Stomach smooth muscle (tissue), 2 donors: ENCODE measurements around the gene PTGES2.
A peak's percentile ranks its signal among the peaks of the same experiment; 100 is the strongest.

Source experiments
- H3K27ac ChIP-seq: one replicate; pipeline ENCODE4 v1.7.0; 2013; ENCODE audit warnings: mild to moderate bottlenecking, low read length, inconsistent platforms
- H3K27me3 ChIP-seq, 2 donors: one replicate each; pipeline ENCODE4 v1.7.0; 2013; ENCODE audit warnings: low read length in 2 of 2; ENCODE audit not compliant: insufficient read depth in 2 of 2, control insufficient read depth in 1 of 2
- H3K36me3 ChIP-seq, 2 donors: one replicate each; pipeline ENCODE4 v1.7.0; 2013; ENCODE audit warnings: low read length in 2 of 2; ENCODE audit not compliant: control insufficient read depth in 2 of 2, insufficient read depth in 2 of 2
- H3K4me1 ChIP-seq: one replicate; pipeline ENCODE4 v1.7.0; 2013; ENCODE audit warnings: low read length; ENCODE audit not compliant: control insufficient read depth, insufficient read depth
- H3K4me3 ChIP-seq, 2 donors: one replicate each; pipeline ENCODE4 v1.7.0; 2013; ENCODE audit warnings: low read length in 2 of 2
- H3K9ac ChIP-seq, 2 donors: one replicate each; pipeline ENCODE4 v1.7.0; 2013; ENCODE audit warnings: low read length in 2 of 2, mild to moderate bottlenecking in 1 of 2
- H3K9me3 ChIP-seq, 2 donors: one replicate each; pipeline ENCODE4 v1.7.0; 2013; ENCODE audit warnings: low read length in 2 of 2; ENCODE audit not compliant: control insufficient read depth in 2 of 2
- donor health status: healthy.
- donor health status: Pancreatic carcinoma.

PTGES2 gene

DNA sequence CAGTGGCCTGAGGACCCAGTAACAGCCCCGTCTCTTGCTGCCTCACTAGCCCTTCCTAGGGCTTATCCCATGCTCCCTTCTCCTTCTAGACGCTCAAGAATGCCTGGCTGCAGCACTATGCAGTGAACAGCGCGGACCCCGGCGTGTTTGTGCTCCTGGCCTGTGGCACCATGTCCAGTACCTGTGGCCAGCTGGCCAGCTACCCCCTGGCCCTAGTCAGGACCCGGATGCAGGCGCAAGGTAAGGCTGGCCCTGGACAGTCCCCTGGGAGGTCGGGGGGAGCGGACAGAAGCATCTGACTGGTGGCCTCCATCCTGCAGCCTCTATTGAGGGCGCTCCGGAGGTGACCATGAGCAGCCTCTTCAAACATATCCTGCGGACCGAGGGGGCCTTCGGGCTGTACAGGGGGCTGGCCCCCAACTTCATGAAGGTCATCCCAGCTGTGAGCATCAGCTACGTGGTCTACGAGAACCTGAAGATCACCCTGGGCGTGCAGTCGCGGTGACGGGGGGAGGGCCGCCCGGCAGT lies 20.5 kb downstream of the PTGES2 start:
- Histone ChIP-seq H3K9ac (no peak overlapping the region), H3K36me3 (peaks cover 48 to 53% of the 10 kb centered on the region in 2 donors), H3K9me3 (no peaks in the 10 kb centered on the region), H3K27me3 (no peaks in the 10 kb centered on the region), H3K4me1 (peaks cover 5% of the 10 kb centered on the region), H3K4me3 (no peak overlapping the region), H3K27ac (no peak overlapping the region)

DNA sequence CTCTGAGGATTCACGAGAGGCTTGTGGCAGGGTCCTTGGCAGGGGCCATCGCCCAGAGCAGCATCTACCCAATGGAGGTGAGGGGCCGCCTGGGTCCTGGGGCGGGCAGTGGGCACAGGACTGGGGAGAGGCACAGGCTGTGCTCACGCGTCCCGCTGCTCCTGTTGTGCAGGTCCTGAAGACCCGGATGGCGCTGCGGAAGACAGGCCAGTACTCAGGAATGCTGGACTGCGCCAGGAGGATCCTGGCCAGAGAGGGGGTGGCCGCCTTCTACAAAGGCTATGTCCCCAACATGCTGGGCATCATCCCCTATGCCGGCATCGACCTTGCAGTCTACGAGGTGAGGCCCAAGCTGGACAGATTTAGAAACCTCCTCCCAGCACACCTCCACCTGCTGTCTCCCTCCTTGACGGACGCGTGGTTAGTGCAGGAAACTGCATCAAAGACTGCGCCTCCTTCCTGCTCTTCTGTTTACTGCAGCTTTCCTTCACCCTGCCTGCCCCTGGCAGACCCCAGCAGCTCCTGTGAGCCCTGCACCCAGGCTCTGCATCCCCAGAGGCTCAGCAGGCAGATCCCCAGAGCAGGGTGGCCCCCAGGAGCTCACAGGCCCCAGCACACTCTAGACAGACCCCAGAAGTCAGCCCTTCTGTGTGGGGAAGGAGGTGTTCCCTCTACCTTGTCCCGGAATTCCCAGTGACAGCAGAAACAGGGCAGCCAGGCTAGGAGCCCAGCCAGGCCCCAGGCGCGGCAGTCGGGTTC lies 21.2 kb downstream of the PTGES2 start:
- no peak overlapping the region for H3K9ac ChIP-seq
- H3K36me3 ChIP-seq: peaks cover 54 to 57% of the 10 kb centered on the region in 2 donors
- H3K4me1 ChIP-seq: peaks cover 9% of the 10 kb centered on the region
- no peak overlapping the region for H3K27ac ChIP-seq
- no peaks in the 10 kb centered on the region for H3K9me3 ChIP-seq
- no peak overlapping the region for H3K4me3 ChIP-seq
- H3K27me3 ChIP-seq: no peaks in the 10 kb centered on the region

DNA sequence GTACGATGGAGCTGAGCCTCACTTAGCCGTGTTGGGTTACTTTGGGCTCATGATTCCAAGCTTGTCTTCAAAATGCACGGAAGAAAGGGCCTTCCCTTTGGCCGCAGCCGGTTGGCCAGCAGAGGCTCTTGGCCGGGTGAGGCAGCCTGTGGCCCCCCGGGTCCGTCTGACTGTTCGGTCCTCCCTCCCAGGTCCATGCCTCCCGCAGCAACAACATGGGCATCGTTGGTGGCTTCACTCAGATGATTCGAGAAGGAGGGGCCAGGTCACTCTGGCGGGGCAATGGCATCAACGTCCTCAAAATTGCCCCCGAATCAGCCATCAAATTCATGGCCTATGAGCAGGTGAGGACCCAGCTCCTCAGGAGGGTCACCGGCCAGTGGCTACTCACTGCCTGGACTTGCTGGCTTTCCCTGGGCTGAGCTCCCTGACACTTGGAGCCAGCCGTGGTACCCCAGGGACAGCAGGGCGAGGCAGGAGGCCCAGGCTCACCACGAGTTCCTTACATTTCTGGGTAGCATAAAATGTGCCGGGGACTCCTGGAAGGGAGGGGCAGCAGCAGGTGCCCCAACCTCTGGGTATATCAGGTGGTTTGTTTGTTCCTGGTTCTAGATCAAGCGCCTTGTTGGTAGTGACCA lies 21.9 kb downstream of the PTGES2 start:
- no peaks in the 10 kb centered on the region for H3K27me3 ChIP-seq
- peaks cover 12% of the 10 kb centered on the region for H3K4me1 ChIP-seq
- no peak overlapping the region for H3K9ac ChIP-seq
- H3K36me3 ChIP-seq: peaks cover 59 to 62% of the 10 kb centered on the region in 2 donors
- no peak overlapping the region for H3K27ac ChIP-seq
- no peaks in the 10 kb centered on the region for H3K9me3 ChIP-seq
- no peak overlapping the region for H3K4me3 ChIP-seq

DNA sequence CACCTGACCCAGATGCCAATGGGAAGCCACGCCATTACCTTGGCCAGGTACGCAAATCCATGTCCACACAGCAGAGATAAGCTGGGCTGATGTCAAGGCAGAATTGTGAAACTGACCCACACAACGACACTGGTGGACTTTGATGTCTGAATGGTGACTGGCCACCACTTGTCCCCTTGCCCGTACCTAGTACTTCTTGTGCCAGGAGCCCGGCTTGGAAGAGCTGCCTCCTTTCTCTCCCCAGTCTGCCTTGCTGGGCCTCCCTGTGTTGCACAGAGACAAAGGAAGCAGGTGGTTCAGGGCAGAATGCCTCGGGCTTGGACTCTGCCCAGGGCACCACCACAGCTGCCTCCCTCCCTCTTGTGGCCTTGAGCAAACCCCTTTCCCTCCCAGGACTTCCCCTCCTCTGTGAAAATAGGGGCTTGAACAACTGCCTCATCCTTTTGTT lies 23.3 kb downstream of the PTGES2 start:
- no peaks in the 10 kb centered on the region for H3K9me3 ChIP-seq
- H3K9ac ChIP-seq: no peak overlapping the region
- H3K27ac ChIP-seq: no peak overlapping the region
- H3K27me3 ChIP-seq: no peaks in the 10 kb centered on the region
- H3K4me3 ChIP-seq: no peak overlapping the region
- H3K36me3 ChIP-seq: peaks cover 59 to 62% of the 10 kb centered on the region in 2 donors
- peaks cover 25% of the 10 kb centered on the region for H3K4me1 ChIP-seq

DNA sequence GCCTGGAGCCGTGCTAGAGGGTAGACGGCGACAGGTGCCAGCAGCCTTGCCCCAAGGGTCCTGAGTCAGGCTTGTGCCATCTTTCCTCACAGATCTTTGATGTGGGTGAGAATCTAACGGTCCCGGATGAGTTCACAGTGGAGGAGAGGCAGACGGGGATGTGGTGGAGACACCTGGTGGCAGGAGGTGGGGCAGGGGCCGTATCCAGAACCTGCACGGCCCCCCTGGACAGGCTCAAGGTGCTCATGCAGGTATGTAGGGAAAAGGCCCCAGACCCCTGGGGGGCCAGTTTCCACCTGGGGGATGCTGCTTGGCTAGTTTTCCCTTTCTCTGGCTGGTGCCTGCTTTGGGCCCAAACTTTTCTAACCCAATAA lies 24.0 kb downstream of the PTGES2 start:
- Histone ChIP-seq H3K4me1 (peaks cover 31% of the 10 kb centered on the region), H3K9me3 (no peaks in the 10 kb centered on the region), H3K27ac (no peak overlapping the region), H3K9ac (no peak overlapping the region), H3K4me3 (no peak overlapping the region), H3K36me3 (peaks cover 59 to 62% of the 10 kb centered on the region in 2 donors), H3K27me3 (no peaks in the 10 kb centered on the region)

DNA sequence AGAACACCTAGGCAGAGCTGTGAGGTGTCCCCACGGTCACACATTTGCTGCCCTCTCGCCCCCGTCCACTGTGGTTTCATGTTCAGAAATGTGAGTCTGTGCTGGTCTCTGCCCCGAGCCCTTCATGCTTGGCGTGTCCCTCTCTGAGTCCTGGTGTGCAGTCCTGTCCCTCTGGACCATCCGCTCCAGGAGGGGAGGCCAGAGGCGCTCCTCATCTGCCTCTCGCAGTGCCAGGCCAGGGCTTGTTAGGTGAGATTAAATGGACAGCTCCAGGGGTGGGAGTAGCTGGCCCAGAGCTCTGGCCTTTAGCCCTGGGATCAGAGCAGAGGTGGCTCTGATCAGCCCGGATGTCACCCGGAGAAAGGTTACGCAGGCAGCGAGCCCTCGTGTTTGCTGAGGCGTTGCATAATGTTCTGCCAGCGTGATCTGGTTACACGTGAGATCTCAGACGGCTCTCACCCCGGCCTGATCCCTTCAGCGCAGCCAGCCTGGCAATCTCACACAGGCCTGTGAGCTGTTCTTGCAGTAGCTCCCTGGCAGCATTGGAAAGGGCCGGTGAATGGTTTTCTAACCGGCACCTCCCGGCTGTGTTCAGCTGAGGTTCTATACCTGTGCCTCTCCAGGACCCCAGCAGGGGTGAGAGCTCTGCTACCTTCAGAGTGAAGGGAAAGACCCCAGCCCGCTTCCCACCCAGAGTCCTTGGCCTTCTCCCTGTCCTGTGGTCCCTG lies 24.5 kb downstream of the PTGES2 start:
- Histone ChIP-seq H3K4me1 (peaks cover 36% of the 10 kb centered on the region), H3K9ac (no peak overlapping the region), H3K9me3 (no peaks in the 10 kb centered on the region), H3K27me3 (no peaks in the 10 kb centered on the region), H3K27ac (no peak overlapping the region), H3K4me3 (no peak overlapping the region), H3K36me3 (peaks cover 57 to 59% of the 10 kb centered on the region in 2 donors)

DNA sequence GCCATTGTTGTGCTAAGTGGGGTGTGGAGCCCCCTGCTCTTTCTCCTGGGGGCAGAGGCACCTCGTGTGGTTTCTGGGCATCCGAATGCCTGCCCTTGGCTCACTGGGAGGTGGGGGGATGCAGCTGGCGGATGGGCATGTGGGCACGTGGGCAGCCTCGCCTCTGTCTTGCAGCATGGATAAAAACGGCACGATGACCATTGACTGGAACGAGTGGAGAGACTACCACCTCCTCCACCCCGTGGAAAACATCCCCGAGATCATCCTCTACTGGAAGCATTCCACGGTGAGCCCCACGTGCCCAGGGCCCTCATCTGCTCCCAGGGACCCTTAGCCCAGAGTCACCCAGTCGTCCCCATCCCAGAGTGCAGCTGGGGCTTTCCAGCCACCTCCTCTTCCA lies 25.3 kb downstream of the PTGES2 start:
- H3K27ac ChIP-seq: no peak overlapping the region
- H3K4me1 ChIP-seq: peaks cover 42% of the 10 kb centered on the region
- peaks cover 49 to 50% of the 10 kb centered on the region in 2 donors for H3K36me3 ChIP-seq
- no peak overlapping the region for H3K9ac ChIP-seq
- H3K27me3 ChIP-seq: no peaks in the 10 kb centered on the region
- H3K4me3 ChIP-seq: no peak overlapping the region
- H3K9me3 ChIP-seq: no peaks in the 10 kb centered on the region

DNA sequence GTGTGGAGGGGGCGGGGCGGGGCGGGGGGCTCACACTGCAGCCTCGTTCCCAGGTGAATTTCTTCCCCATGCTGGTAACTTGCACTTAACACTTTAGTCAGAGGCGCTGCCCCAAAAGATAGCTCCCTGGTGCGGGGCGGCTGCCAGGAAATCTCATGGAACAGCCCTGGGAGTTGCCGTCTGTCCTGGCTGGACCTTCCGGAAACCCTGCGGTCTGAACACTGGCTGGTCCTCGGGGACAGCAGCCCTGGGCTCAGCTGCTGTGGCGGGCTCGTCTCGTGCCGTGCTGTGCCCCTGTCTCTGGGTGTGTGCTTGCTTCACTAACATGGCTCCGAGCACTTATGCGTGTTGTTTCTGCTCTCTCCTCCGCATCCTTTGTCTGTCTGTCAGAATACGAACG lies 25.8 kb downstream of the PTGES2 start:
- Histone ChIP-seq H3K9me3 (no peaks in the 10 kb centered on the region), H3K4me3 (no peak overlapping the region), H3K27me3 (no peaks in the 10 kb centered on the region), H3K4me1 (peaks cover 42% of the 10 kb centered on the region), H3K36me3 (peaks cover 44 to 45% of the 10 kb centered on the region in 2 donors), H3K9ac (no peak overlapping the region), H3K27ac (no peak overlapping the region)

DNA sequence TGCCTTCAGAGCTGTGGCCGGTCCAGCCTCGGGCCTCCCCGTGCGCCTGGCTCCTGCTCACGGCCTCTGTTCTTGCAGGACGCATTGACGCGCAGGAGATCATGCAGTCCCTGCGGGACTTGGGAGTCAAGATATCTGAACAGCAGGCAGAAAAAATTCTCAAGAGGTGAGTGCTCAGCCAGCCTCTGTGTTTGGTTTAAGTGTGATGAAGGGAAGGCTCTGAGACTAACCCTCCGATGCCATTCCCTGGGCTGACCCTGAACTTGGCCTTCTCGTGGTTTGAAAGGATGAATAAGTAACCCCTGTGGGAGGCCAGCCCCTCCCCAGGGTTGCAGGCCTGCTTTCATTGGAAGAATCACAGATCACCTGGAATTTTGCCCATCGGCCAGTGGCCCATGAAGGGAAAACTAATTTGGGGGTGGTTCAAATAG lies 26.3 kb downstream of the PTGES2 start:
- Histone ChIP-seq H3K4me3 (no peak overlapping the region), H3K9me3 (no peaks in the 10 kb centered on the region), H3K36me3 (peaks cover 40 to 41% of the 10 kb centered on the region in 2 donors), H3K27ac (no peak overlapping the region), H3K4me1 (peaks cover 42% of the 10 kb centered on the region), H3K27me3 (no peaks in the 10 kb centered on the region), H3K9ac (no peak overlapping the region)

DNA sequence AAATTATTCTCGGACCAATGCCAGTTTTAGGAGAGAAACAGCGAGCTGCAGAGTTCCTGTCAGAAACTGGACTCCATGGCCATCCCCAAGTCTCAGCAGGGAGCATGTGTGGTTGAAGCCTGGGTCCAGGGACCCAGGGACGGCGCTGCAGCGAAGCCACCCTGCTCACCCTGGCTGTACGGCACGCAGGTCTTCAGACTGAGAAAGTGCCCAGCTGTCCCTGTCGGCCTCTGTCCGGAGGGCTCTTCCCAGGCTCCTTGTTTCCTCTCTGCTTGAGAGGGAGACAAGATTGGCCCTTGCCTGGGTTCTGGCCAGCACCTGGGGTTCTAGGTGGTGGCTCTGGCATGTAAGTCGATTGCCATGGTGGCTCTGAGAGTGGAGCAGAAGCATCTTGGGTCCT lies 26.9 kb downstream of the PTGES2 start:
- Histone ChIP-seq H3K4me3 (peak overlapping the region; percentile 80 to 82), H3K9ac (peak overlapping the region; percentile 13 to 85), H3K4me1 (peaks cover 42% of the 10 kb centered on the region), H3K27me3 (no peaks in the 10 kb centered on the region), H3K36me3 (peaks cover 33 to 34% of the 10 kb centered on the region in 2 donors), H3K27ac (peak overlapping the region; percentile 95), H3K9me3 (no peaks in the 10 kb centered on the region)
